Chondrocyte (in vitro differentiated cells): Measurements from ENCODE around the gene ADAMTSL1. TPM values are rescaled to one million over a fixed set of nuclear protein-coding genes. Genes with fewer than 3 reads are reported as not detected.

Experiments
- DNase-seq: peaks from one replicate; pipeline ENCODE4 v3.0.0; 2021; ENCODE audit warnings: mixed read lengths, low spot score
- H3K27ac Mint-ChIP-seq: one replicate; pipeline ENCODE4 v1.8.0; 2021; ENCODE audit warnings: mild to moderate bottlenecking, moderate library complexity, mixed read lengths; ENCODE audit not compliant: unreplicated experiment
- H3K27me3 Mint-ChIP-seq: 2 replicates; pipeline ENCODE4 v1.8.0; 2021; ENCODE audit warnings: low read depth, mixed read lengths
- H3K36me3 Mint-ChIP-seq: 2 replicates; pipeline ENCODE4 v1.8.0; 2021; ENCODE audit warnings: low read depth, mixed read lengths
- H3K4me1 Mint-ChIP-seq: 2 replicates; pipeline ENCODE4 v1.8.0; 2021; ENCODE audit warnings: low read depth, mild to moderate bottlenecking, mixed read lengths
- H3K4me3 Mint-ChIP-seq: one replicate; pipeline ENCODE4 v1.8.0; 2021; ENCODE audit warnings: mild to moderate bottlenecking, moderate library complexity, mixed read lengths; ENCODE audit not compliant: unreplicated experiment
- H3K9me3 Mint-ChIP-seq: 2 replicates; pipeline ENCODE4 v1.8.0; 2021; ENCODE audit warnings: low read depth, mixed read lengths
- CTCF ChIP-seq: fragments of 200-600 bp; sonication (generic); IDR thresholded peaks from 2 replicates; pipeline ENCODE4 v1.5.0; 2021; ENCODE audit warnings: antibody characterized with exemption, mild to moderate bottlenecking, moderate library complexity
- total RNA-seq: library from RNA; stranded (reverse); gene quantifications from 3 replicates; pipeline ENCODE4 v1.2.1, GENCODE V29; 2021

Gene ADAMTSL1
- total RNA-seq, 1 donor from 2014 or later: 1.0 TPM

DNA sequence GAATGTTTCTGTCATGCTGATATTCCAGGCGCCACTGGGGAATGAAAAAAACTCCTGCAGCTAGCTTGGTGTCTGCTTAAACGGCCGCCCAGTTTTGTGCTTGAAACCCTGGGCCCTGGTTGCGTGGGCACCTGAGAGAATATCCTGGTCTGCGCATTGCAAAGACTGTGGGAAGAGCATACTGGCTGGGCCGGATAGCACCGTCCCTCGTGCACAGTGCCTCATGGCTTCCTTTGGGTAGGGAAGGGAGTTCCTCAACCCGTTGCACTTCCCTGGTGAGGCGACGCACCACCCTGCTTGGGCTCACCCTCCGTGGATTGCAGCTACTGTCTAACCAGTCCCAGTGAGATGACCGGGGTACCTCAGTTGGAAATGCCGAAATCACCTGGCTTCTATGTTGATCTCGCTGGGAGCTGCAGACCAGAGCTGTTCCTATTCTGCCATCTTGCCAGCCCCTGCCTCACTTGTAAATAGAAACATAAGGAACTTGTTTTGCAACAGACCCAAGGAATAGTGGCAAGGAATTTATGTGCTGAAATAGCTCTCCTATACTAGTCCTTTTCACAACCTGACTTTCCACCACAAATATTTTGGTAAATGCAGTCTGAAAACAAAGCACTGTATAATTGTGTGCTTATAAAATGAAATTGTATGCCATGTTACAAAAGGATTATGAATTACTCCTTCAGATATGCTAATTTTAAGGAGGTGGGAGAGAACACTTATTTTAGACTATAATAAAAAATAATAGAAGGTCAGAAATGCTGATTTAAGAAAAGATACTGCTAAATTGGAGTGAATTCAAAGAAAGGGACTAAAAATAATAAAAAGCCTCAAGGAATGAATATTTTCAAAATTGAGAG, 90.3 kb downstream of the ADAMTSL1 start:
- TF ChIP-seq CTCF: no peak
- no peak for DNase-seq
- H3K27ac Mint-ChIP-seq: no peak overlapping the region
- H3K36me3 Mint-ChIP-seq: peaks cover 18% of the 10 kb centered on the region
- no peak overlapping the region for H3K4me3 Mint-ChIP-seq
- H3K9me3 Mint-ChIP-seq: peaks cover 26% of the 10 kb centered on the region
- H3K27me3 Mint-ChIP-seq: no peaks in the 10 kb centered on the region
- peaks cover 28% of the 10 kb centered on the region for H3K4me1 Mint-ChIP-seq

DNA sequence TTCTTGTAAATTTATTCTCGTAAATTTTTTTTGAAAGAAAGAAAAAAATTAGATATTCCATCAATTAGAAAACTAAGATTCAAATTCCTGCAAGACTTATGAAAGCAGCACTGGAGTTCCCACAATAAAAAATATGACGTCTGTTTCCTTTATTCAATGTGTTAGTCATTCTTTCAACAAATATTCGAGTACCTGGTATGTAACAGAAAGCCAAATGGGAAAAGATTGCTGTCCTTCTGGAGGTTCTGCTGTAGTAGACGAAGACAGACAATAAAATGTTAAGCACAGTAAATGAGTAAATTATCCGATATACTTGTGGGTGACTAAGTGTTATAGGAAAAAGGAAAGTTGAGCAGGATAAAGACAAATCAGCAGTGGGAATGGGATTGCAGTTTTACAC, 92.2 kb downstream of the ADAMTSL1 start:
- Mint-ChIP-seq H3K4me1 (peaks cover 29% of the 10 kb centered on the region), H3K27me3 (no peaks in the 10 kb centered on the region), H3K9me3 (peaks cover 12% of the 10 kb centered on the region), H3K27ac (peak overlapping the region; percentile 70), H3K36me3 (peaks cover 8% of the 10 kb centered on the region), H3K4me3 (no peak overlapping the region)
- TF ChIP-seq CTCF: no peak
- DNase-seq: no peak

- H3K36me3 Mint-ChIP-seq: no peaks in the 10 kb centered on the region
- H3K9me3 Mint-ChIP-seq: no peaks in the 10 kb centered on the region
- H3K4me1 Mint-ChIP-seq: peaks cover 29% of the 10 kb centered on the region
- no peak overlapping the region for H3K27ac Mint-ChIP-seq
- no peak overlapping the region for H3K4me3 Mint-ChIP-seq
- no peak for DNase-seq
- no peak for TF ChIP-seq CTCF
- H3K27me3 Mint-ChIP-seq: no peaks in the 10 kb centered on the region
These were observed 95.0 kb downstream of the ADAMTSL1 start for GRCh38 chr9:18568973-18569372.

DNA sequence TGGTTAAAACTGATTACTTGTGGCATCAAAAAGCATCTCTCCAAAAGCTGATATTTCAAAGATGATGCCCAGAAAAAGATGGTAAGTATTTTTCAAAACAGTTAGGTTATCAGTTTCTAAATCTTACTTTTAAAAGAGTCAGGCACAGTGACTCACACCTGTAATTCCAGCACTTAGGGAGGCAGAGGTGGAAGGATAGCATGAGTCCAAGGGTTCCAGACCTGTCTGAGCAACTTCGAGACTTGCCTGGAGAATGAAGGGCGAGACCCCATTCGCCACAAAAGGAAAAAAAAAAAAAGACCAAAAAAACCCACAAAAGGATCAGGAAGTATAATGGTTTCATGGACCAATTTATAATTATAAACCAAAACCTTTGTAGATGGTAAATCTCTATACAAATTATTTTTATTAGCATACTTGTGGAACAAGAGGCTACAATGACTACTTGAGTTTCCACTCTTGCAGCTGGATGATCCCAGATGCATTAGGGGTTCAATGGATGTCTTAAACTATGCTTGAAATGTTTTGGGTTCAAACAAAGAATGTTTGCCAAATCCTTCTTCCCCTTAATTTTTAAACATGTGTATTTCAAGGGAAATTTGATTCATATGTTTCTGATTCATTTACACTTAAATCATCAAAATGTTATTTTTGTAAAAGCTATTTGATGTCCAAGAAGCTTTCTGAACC, 96.1 kb downstream of the ADAMTSL1 start:
- TF ChIP-seq CTCF: no peak
- no peaks in the 10 kb centered on the region for H3K9me3 Mint-ChIP-seq
- H3K4me3 Mint-ChIP-seq: no peak overlapping the region
- H3K27me3 Mint-ChIP-seq: no peaks in the 10 kb centered on the region
- no peak overlapping the region for H3K27ac Mint-ChIP-seq
- no peak for DNase-seq
- peaks cover 19% of the 10 kb centered on the region for H3K4me1 Mint-ChIP-seq
- H3K36me3 Mint-ChIP-seq: no peaks in the 10 kb centered on the region

- TF ChIP-seq CTCF: no peak
- Mint-ChIP-seq H3K27ac (no peak overlapping the region), H3K36me3 (no peaks in the 10 kb centered on the region), H3K4me3 (no peak overlapping the region), H3K9me3 (no peaks in the 10 kb centered on the region), H3K4me1 (peaks cover 9% of the 10 kb centered on the region), H3K27me3 (no peaks in the 10 kb centered on the region)
- DNase-seq: no peak
These were observed 99.1 kb downstream of the ADAMTSL1 start for GRCh38 chr9:18573021-18573556.
